Ovary (tissue), 9 donors: Measurements from ENCODE around the gene U2AF1L4. TPM values are rescaled to one million over a fixed set of nuclear protein-coding genes. Genes with fewer than 3 reads are reported as not detected.

ENCODE experiments used
- DNase-seq, 5 donors: peaks; one replicate each; pipeline ENCODE4 v3.0.0-alpha.2; 2019 to 2020
- H3K27ac ChIP-seq, 2 donors: fragments of 200-600 bp; one replicate each; pipeline versions ENCODE4 v1.5.1 to v1.8.0; 2019 to 2022
- H3K27me3 ChIP-seq: fragments of 200-600 bp; one replicate; pipeline ENCODE4 v1.8.0; 2022
- H3K36me3 ChIP-seq: fragments of 200-600 bp; sonication (generic); one replicate; pipeline ENCODE4 v1.5.1; 2019
- H3K4me1 ChIP-seq: one replicate; pipeline ENCODE4 v1.8.1; 2013; ENCODE audit warnings: mild to moderate bottlenecking, moderate library complexity; ENCODE audit not compliant: insufficient read depth
- H3K4me3 ChIP-seq: fragments of 200-600 bp; sonication (generic); one replicate; pipeline ENCODE4 v1.5.1; 2017
- H3K9me3 ChIP-seq, 2 donors: fragments of 200-600 bp in 1 of 2; sonication (generic) in 1 of 2; one replicate each; pipeline versions ENCODE4 v1.5.1 to v1.8.1; 2013 to 2019; ENCODE audit warnings: mild to moderate bottlenecking in 1 of 2, moderate library complexity in 1 of 2
- CTCF ChIP-seq, 3 donors: fragments of 450-650 bp in 2 of 3; fragments of 200-600 bp in 1 of 3; IDR thresholded peaks; one replicate each; pipeline versions ENCODE4 v1.5.1 to v1.8.0; 2016 to 2022; ENCODE audit warnings: antibody characterized with exemption in 3 of 3, mild to moderate bottlenecking in 1 of 3
- EP300 ChIP-seq: sonication (generic); formaldehyde crosslinking; IDR thresholded peaks from one replicate; pipeline ENCODE4 v1.6.1; 2017; ENCODE audit warnings: antibody characterized with exemption
- POLR2A ChIP-seq: fragments of 450-650 bp; IDR thresholded peaks from one replicate; pipeline ENCODE4 v1.6.1; 2017; ENCODE audit warnings: antibody characterized with exemption, mild to moderate bottlenecking, moderate library complexity
- WGBS, 3 donors: extraction: QIAGEN DNeasy Blood & Tissue Kit in 1 of 3; methylation state at CpG; one replicate each; pipeline versions ENCODE4 v1.1.5 to v1.1.7; 2013 to 2017; 5-methylcytosine and 5-hydroxymethylcytosine counted together
- intact Hi-C, 4 donors: fragments of 100-400 bp; cut with DNase I; formaldehyde crosslinking; loops; one replicate each; pipeline versions ENCODE4 v1.11.0 to v1.15.1; 2022 to 2023
- polyA plus RNA-seq, 2 donors: library from polyadenylated mRNA; stranded (reverse); fragments of 200-250 nt in 1 of 2; fragments of 350-450 nt in 1 of 2; fragmentation: Illumina TruSeq in 1 of 2; extraction: RNeasy Lipid Tissue Mini Kit (QIAGEN cat#74804) in 1 of 2; gene quantifications; one replicate each; pipeline ENCODE4 v1.2.3, GENCODE V29; 2013 to 2014
- total RNA-seq, 7 donors: library from RNA; depleted of rRNA in 2 of 7; stranded (reverse); fragments of >200 nt in 2 of 7; fragmentation: NEBNext Ultra II Directional in 3 of 7; extraction: Animal tissue kit (Norgen Biotek cat#: 25700) in 3 of 7; gene quantifications; one replicate each; pipeline versions ENCODE4 v1.1.0 to v1.2.4, GENCODE V29; 2016 to 2023
- donor health status: DM: no; HTN: no; CAD: no; lungs with moderate emphysema.
- donor health status: DM: no; HTN: no; CAD: no.
- donor health status: Bipolar disorder and iron deficiency.
- donor health status: DM: yes; HTN: yes; CAD: no.
- donor health status: DM: no; HTN: no; CAD: no.
- donor health status: DM: yes; HTN: yes; CAD: no.

The U2AF1L4 gene
- total and polyA plus RNA-seq, 9 donors, result 16.7 to 37.7 (median 25.6) TPM

DNA sequence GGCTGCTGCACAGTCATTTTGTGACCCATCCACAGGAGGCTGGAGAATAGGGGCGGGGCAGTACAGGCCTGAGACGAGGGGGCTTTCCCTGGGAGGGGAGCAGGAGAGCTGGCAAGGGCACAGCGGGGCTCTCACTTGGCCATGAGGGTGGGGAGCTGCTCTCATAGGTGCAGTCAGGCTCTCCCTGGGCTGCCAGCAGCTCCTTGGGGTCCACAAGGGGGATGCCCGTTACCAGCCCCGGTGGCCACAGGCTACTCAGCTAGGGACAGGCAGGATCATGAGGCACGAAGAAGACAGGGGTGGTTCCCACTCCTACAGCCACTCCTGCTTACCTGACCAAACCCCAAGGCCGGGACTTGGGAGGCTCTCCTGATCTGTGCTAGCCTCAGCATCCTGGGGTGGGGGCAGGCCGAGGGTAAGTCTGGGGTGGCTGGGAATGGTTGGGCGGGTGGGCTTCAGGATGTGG lies 46.6 kb upstream of the U2AF1L4 start:
- no peaks in the 10 kb centered on the region for H3K9me3 ChIP-seq
- no peaks in the 10 kb centered on the region for H3K27me3 ChIP-seq
- H3K36me3 ChIP-seq, result no peaks in the 10 kb centered on the region
- intact Hi-C loops, result no loop called here
- no peak overlapping the region for H3K27ac ChIP-seq
- TF ChIP-seq POLR2A, result no peak
- no peak for TF ChIP-seq CTCF (IDR thresholded peaks at IDR 0.05)
- no peak for TF ChIP-seq EP300
- 82 to 91% (median 90%) methylated on average over 7 to 9 of the region's 9 CpGs for WGBS, 3 donors
- no peaks in the 10 kb centered on the region for H3K4me1 ChIP-seq
- no peak for DNase-seq
- no peak overlapping the region for H3K4me3 ChIP-seq

GRCh38 chr19:35790981-35791813 lies 46.0 kb upstream of the U2AF1L4 start:
- peak in 1 of 5 donors; percentile 40 for DNase-seq
- no peak for TF ChIP-seq CTCF (IDR thresholded peaks at IDR 0.05)
- no peak for TF ChIP-seq POLR2A
- TF ChIP-seq EP300, result no peak
- H3K9me3 ChIP-seq, result no peaks in the 10 kb centered on the region
- no peak overlapping the region for H3K4me3 ChIP-seq
- intact Hi-C loops, result no loop called here
- H3K36me3 ChIP-seq, result no peaks in the 10 kb centered on the region
- 40 to 50% (median 44%) methylated on average over 18 to 20 of the region's 20 CpGs for WGBS, 3 donors
- H3K4me1 ChIP-seq, result no peaks in the 10 kb centered on the region
- no peaks in the 10 kb centered on the region for H3K27me3 ChIP-seq
- no peak overlapping the region for H3K27ac ChIP-seq

GRCh38 chr19:35789978-35790944 lies 45.0 kb upstream of the U2AF1L4 start:
- no peak overlapping the region for H3K4me3 ChIP-seq
- H3K9me3 ChIP-seq, result no peaks in the 10 kb centered on the region
- H3K36me3 ChIP-seq, result no peaks in the 10 kb centered on the region
- intact Hi-C loops, result loop anchor here in 1 of 4 donors (10.0 kb wide), 1 partner anchor 135 kb away; no protein-coding TSS in a partner anchor
- TF ChIP-seq EP300, result no peak
- no peak for TF ChIP-seq CTCF (IDR thresholded peaks at IDR 0.05)
- TF ChIP-seq POLR2A, result no peak
- DNase-seq, result no peak
- 78 to 79% (median 79%) methylated on average over 15 to 19 of the region's 19 CpGs for WGBS, 3 donors
- H3K27me3 ChIP-seq, result no peaks in the 10 kb centered on the region
- no peak overlapping the region for H3K27ac ChIP-seq
- H3K4me1 ChIP-seq, result no peaks in the 10 kb centered on the region
